Thoracic aorta (tissue), 2 donors: ENCODE data around the gene NDUFV2. TPM values are rescaled to one million over a fixed set of nuclear protein-coding genes. Genes with fewer than 3 reads are reported as not detected.
A peak's percentile ranks its signal among the peaks of the same experiment; 100 is the strongest.

Experiments used
- ATAC-seq: fragments of 150-250 bp; one replicate; pipeline ENCODE4 v1.8.0; 2017; ENCODE audit warnings: low read depth; ENCODE audit not compliant: insufficient number of reproducible peaks, low FRiP score
- DNase-seq: peaks from one replicate; pipeline ENCODE4 v3.0.0-alpha.2; 2020; ENCODE audit warnings: low spot score
- H3K27ac ChIP-seq, 2 donors: fragments of 200-600 bp; sonication (generic); 1 replicate in 1 of 2; 2 replicates in 1 of 2; pipeline ENCODE4 v1.5.1; 2016; ENCODE audit warnings: mild to moderate bottlenecking in 2 of 2, moderate library complexity in 2 of 2
- H3K27me3 ChIP-seq: fragments of 200-600 bp; sonication (generic); replicated peaks from 2 replicates; pipeline ENCODE4 v1.6.0; 2016; ENCODE audit warnings: mild to moderate bottlenecking; ENCODE audit not compliant: insufficient read depth
- H3K36me3 ChIP-seq: fragments of 200-600 bp; sonication (generic); one replicate; pipeline ENCODE4 v1.5.1; 2016
- H3K4me1 ChIP-seq, 2 donors: fragments of 200-600 bp; sonication (generic); 1 replicate in 1 of 2; 2 replicates in 1 of 2; pipeline versions ENCODE4 v1.5.1 to v1.6.0; 2016; ENCODE audit warnings: low read depth in 2 of 2, mild to moderate bottlenecking in 1 of 2; ENCODE audit not compliant: control insufficient read depth in 1 of 2
- H3K4me3 ChIP-seq: fragments of 200-600 bp; sonication (generic); 2 replicates; pipeline ENCODE4 v1.5.1; 2016; ENCODE audit warnings: mild to moderate bottlenecking
- H3K9me3 ChIP-seq: fragments of 200-600 bp; sonication (generic); 2 replicates; pipeline ENCODE4 v1.5.1; 2016
- total RNA-seq, 2 donors: library from RNA; depleted of rRNA; stranded (reverse); fragments of >200 nt; gene quantifications; one replicate each; pipeline versions ENCODE4 v1.1.0 to v1.2.3, GENCODE V29; 2016
- TF ChIP-seq, protein P1 (sequence below): fragments of 200-600 bp; sonication (generic); IDR thresholded peaks from one replicate; pipeline ENCODE4 v1.5.1; 2019; ENCODE audit warnings: antibody characterized with exemption

NDUFV2 gene
- total RNA-seq, 2 donors from 2014 or later = 44.0 to 94.9 TPM

DNA sequence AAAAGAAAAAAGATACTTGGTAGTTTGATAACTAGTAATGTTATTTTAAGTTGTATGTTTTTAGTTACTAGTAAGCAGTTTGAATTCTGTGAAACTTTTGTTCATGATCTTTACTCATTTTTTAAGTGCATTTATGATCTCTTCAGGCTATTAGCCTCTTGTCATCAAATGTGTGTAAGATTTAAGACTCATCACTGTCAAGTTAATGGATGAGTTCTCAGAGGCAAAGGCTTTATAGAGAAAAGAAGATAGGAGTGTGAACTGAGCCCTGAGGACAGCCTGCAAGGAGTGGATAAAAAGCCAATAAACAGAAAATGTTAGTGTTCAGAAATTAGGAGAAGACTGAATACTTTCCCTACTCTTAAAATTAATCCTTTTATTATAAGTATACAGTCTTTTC is 13.5 kb downstream of the NDUFV2 start:
- ATAC-seq = no peak
- TF ChIP-seq, protein P1, sequence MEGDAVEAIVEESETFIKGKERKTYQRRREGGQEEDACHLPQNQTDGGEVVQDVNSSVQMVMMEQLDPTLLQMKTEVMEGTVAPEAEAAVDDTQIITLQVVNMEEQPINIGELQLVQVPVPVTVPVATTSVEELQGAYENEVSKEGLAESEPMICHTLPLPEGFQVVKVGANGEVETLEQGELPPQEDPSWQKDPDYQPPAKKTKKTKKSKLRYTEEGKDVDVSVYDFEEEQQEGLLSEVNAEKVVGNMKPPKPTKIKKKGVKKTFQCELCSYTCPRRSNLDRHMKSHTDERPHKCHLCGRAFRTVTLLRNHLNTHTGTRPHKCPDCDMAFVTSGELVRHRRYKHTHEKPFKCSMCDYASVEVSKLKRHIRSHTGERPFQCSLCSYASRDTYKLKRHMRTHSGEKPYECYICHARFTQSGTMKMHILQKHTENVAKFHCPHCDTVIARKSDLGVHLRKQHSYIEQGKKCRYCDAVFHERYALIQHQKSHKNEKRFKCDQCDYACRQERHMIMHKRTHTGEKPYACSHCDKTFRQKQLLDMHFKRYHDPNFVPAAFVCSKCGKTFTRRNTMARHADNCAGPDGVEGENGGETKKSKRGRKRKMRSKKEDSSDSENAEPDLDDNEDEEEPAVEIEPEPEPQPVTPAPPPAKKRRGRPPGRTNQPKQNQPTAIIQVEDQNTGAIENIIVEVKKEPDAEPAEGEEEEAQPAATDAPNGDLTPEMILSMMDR = no peak
- H3K4me3 ChIP-seq = no peak overlapping the region
- H3K27me3 ChIP-seq = no peaks in the 10 kb centered on the region
- peak overlapping the region in 1 of 2 donors; percentile 96 for H3K27ac ChIP-seq
- peaks cover 3% of the 10 kb centered on the region for H3K36me3 ChIP-seq
- H3K4me1 ChIP-seq = peaks cover 63 to 73% of the 10 kb centered on the region in 2 donors
- DNase-seq = no peak
- no peaks in the 10 kb centered on the region for H3K9me3 ChIP-seq

DNA sequence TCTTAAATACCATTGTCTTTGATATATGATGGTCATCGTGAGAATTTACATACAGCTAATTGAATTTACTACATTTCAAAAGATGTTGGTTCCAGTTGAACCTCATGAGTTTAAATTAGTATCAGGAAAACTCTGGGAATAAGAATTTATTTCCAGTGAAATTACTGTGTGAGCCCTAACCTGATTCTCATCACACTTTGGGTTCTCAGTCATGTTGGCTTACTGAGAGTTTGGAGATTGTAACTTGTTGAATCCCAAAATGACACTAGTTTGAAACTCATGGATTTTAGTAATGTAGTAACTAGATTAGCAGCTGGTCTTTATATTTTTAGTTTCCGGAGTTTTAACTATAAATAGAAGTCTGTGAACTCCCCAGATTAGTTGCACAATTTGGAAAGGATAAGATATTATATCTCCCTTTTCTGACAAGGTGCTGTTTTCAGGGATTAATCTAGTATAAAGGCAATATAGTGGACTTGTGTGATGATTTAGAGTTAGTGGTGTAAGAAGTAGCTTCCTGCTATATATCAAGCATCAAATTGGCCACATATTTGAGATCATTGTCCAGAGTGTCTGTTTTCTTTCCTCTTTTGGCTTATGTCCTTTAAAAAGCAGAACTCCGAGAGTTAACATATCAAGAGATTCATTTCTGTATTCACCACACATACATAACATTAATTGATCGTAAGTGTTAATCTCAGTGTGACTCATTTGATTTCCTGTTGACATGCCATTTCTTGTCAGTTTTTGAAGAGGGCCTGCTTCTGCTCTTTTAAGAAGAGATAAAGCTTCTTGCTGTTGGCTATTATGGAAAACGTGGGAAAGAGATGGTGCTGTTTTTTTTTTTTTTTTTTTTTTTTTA is 15.7 kb downstream of the NDUFV2 start:
- ATAC-seq = no peak
- Histone ChIP-seq H3K4me1 (peaks cover 56 to 62% of the 10 kb centered on the region in 2 donors), H3K27ac (peak overlapping the region; percentile 21 to 96), H3K36me3 (peaks cover 3% of the 10 kb centered on the region), H3K4me3 (peak overlapping the region; percentile 65), H3K27me3 (no peaks in the 10 kb centered on the region), H3K9me3 (no peaks in the 10 kb centered on the region)
- TF ChIP-seq, protein P1 = no peak
- no peak for DNase-seq

DNA sequence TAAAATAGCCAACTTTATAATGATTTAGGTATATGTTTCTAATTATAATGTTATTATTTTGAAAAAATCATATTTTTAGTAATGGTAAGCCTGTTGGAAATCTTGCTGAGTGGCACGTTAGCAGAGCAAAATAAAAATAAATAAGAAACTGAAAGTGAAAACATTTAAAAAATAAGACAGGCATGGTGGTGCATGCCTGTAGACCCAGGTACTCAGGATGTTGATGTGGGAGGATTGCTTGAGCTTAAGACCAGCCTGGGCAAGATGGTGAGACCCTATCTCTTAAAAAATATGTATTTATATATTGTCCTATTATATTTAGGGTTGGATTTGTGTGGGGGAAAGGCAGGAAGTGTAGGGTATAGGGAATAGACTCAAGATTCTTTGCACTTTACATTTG is 18.3 kb downstream of the NDUFV2 start:
- H3K9me3 ChIP-seq = no peaks in the 10 kb centered on the region
- peaks cover 3% of the 10 kb centered on the region for H3K36me3 ChIP-seq
- DNase-seq = no peak
- H3K27me3 ChIP-seq = no peaks in the 10 kb centered on the region
- TF ChIP-seq, protein P1 = no peak
- H3K27ac ChIP-seq = no peak overlapping the region
- ATAC-seq = no peak
- no peak overlapping the region for H3K4me3 ChIP-seq
- H3K4me1 ChIP-seq = peaks cover 36 to 48% of the 10 kb centered on the region in 2 donors

DNA sequence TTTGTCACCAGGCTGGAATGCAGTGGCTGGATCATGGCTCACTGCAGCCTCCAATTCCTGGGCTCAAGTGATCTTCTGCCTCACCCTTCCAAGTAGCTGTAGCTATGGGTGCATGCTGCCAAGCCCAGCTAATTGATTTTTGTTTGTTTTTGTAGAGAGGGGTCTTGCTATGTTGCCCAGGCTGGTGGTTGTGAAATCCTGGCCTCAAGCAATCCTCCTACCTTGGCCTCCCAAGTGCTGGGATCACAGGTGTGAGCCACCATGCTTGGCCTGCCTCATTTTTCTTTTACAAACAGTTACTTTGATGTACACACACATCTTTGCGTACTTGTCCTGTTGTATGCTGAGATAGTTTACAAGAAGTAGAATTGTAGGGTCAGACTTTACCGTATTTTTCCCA is 21.0 kb downstream of the NDUFV2 start:
- H3K27me3 ChIP-seq = no peaks in the 10 kb centered on the region
- H3K36me3 ChIP-seq = peaks cover 23% of the 10 kb centered on the region
- no peaks in the 10 kb centered on the region for H3K9me3 ChIP-seq
- no peak overlapping the region for H3K4me3 ChIP-seq
- DNase-seq = no peak
- peak overlapping the region in 1 of 2 donors; percentile 18 for H3K27ac ChIP-seq
- no peak for ATAC-seq
- TF ChIP-seq, protein P1 = no peak
- H3K4me1 ChIP-seq = peaks cover 10 to 25% of the 10 kb centered on the region in 2 donors

DNA sequence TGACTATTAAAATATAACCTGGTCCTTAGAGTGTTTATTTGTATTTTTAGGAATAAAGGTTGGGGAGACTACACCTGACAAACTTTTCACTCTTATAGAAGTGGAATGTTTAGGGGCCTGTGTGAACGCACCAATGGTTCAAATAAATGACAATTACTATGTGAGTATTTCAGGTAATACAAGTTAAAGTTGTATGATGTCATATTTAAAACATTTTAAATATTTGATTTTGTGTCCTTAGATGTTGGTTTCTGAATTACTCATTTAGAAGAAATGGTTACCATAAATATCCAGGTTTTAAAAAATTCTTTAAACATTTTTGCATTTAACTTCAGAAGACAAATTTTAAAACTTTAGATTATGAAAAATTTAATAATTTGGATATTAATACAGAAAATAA is 22.3 kb downstream of the NDUFV2 start:
- Histone ChIP-seq H3K9me3 (no peaks in the 10 kb centered on the region), H3K4me3 (no peak overlapping the region), H3K27me3 (no peaks in the 10 kb centered on the region), H3K4me1 (peaks cover 0 to 14% of the 10 kb centered on the region in 2 donors), H3K36me3 (peaks cover 22% of the 10 kb centered on the region), H3K27ac (no peak overlapping the region)
- TF ChIP-seq, protein P1 = no peak
- no peak for DNase-seq
- ATAC-seq = no peak
